GM12878 (cell line): Measurements from ENCODE around the gene KIAA2012.

Experiments used
- CTCF ChIP-seq, 3 experiments: IDR thresholded peaks in 2 of 3; conservative IDR thresholded peaks in 1 of 3; 2 replicates each; pipeline ENCODE4 v1.5.1; 2011; ENCODE audit warnings: low read depth in 3 of 3, low read length in 3 of 3, mild to moderate bottlenecking in 3 of 3, control low read depth in 2 of 3, moderate library complexity in 2 of 3, inconsistent platforms in 1 of 3, mixed read lengths in 1 of 3; ENCODE audit not compliant: control insufficient read depth in 2 of 3, insufficient read depth in 1 of 3; ENCODE audit errors: extremely low read depth in 1 of 3
- EZH2 ChIP-seq: IDR thresholded peaks from 2 replicates; pipeline ENCODE4 v1.6.1; 2012; ENCODE audit warnings: low read depth, mild to moderate bottlenecking, control low read depth, inconsistent platforms, low read length, borderline replicate concordance; ENCODE audit not compliant: control insufficient read depth
- RBBP5 ChIP-seq: fragments of 200-600 bp; sonication (generic); conservative IDR thresholded peaks from 2 replicates; pipeline ENCODE4 v1.6.1; 2016

DNA sequence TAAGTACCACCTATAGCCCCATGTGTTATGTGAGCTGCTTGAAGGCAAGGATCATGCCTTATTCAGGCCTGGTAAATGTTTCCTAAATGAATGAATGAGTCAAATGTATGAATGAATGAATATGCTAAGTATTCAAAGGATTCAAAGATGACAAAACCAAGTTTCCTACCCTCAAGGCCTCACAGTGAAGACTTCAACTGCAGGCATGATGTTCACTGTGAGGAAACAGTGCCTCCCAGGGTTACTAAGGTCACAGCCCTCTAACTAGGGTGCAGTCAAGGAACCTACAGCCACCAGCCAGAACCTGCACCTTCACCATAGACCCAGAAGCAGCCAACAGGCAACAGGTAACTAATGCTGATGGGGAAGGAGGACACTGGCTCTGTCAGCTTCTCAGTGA lies 96.1 kb downstream of the KIAA2012 start:
- no peak for TF ChIP-seq RBBP5
- TF ChIP-seq CTCF (IDR thresholded peaks at IDR 0.05 in 2 of 3, conservative IDR thresholded peaks at IDR 0.05 in 1 of 3; ENCODE audit: control insufficient read depth in 2 of 3, extremely low read depth in 1 of 3, insufficient read depth in 1 of 3, low read depth in 3 of 3, low read length in 3 of 3): peak in 1 of 3 experiments; percentile 11; a peak in 1 of 6 replicates
- no peak for TF ChIP-seq EZH2
